Breast epithelium (tissue), 4 donors: ENCODE measurements around the gene KCNC1. TPM values are rescaled to one million over a fixed set of nuclear protein-coding genes. Genes with fewer than 3 reads are reported as not detected.

ENCODE experiments used
- DNase-seq, 2 donors: peaks; one replicate each; pipeline ENCODE4 v3.0.0-alpha.2; 2019; ENCODE audit warnings: low spot score in 2 of 2
- H3K27ac ChIP-seq, 2 donors: fragments of 200-600 bp; sonication (generic) in 1 of 2; one replicate each; pipeline ENCODE4 v1.5.1; 2016 to 2019; ENCODE audit warnings: mild to moderate bottlenecking in 1 of 2
- H3K27me3 ChIP-seq, 2 donors: fragments of 200-600 bp; sonication (generic) in 1 of 2; one replicate each; pipeline versions ENCODE4 v1.5.1 to v1.6.0; 2017 to 2019; ENCODE audit warnings: control low read depth in 1 of 2, mild to moderate bottlenecking in 1 of 2
- H3K36me3 ChIP-seq: fragments of 200-600 bp; one replicate; pipeline ENCODE4 v1.5.1; 2019
- H3K4me1 ChIP-seq, 2 donors: fragments of 200-600 bp; sonication (generic); one replicate each; pipeline ENCODE4 v1.5.1; 2016 to 2019; ENCODE audit warnings: control low read depth in 1 of 2
- H3K4me3 ChIP-seq, 3 donors: fragments of 200-600 bp; sonication (generic); 1 replicate in 2 of 3; 2 replicates in 1 of 3; pipeline ENCODE4 v1.5.1; 2016 to 2019; ENCODE audit warnings: mild to moderate bottlenecking in 3 of 3, moderate library complexity in 2 of 3
- H3K9me3 ChIP-seq, 2 donors: fragments of 200-600 bp; sonication (generic) in 1 of 2; one replicate each; pipeline ENCODE4 v1.5.1; 2016 to 2019; ENCODE audit warnings: control low read depth in 1 of 2
- POLR2A ChIP-seq: fragments of 450-650 bp; IDR thresholded peaks from one replicate; pipeline ENCODE4 v1.6.1; 2016; ENCODE audit warnings: antibody characterized with exemption, mild to moderate bottlenecking, moderate library complexity
- POLR2AphosphoS5 ChIP-seq, 3 donors: sonication (generic); formaldehyde crosslinking; IDR thresholded peaks; one replicate each; pipeline ENCODE4 v1.6.1; 2017; ENCODE audit warnings: antibody characterized with exemption in 3 of 3
- intact Hi-C: fragments of 100-400 bp; cut with DNase I; formaldehyde crosslinking; loops from one replicate; pipeline ENCODE4 v1.15.1; 2023; ENCODE audit warnings: low total_unique reads
- total RNA-seq, 3 donors: library from RNA; depleted of rRNA; stranded (reverse); fragments of >200 nt; gene quantifications; one replicate each; pipeline ENCODE4 v1.1.0, GENCODE V29; 2016
- TF ChIP-seq, protein P1 (sequence below), 3 donors: fragments of 450-650 bp; IDR thresholded peaks; one replicate each; pipeline ENCODE4 v1.5.1; 2016 to 2017; ENCODE audit warnings: antibody characterized with exemption in 3 of 3, mild to moderate bottlenecking in 3 of 3, moderate library complexity in 3 of 3

Gene KCNC1
- total RNA-seq, 3 donors from 2014 or later = 0.15 TPM; not detected in 2

GRCh38 chr11:17810746-17811145 is 76.2 kb downstream of the KCNC1 start:
- intact Hi-C loops = no loop called here
- Histone ChIP-seq H3K9me3 (no peaks in the 10 kb centered on the region), H3K27me3 (no peaks in the 10 kb centered on the region), H3K4me3 (no peak overlapping the region), H3K4me1 (peaks cover 0 to 29% of the 10 kb centered on the region in 2 donors), H3K36me3 (no peaks in the 10 kb centered on the region), H3K27ac (no peak overlapping the region)
- TF ChIP-seq, protein P1, sequence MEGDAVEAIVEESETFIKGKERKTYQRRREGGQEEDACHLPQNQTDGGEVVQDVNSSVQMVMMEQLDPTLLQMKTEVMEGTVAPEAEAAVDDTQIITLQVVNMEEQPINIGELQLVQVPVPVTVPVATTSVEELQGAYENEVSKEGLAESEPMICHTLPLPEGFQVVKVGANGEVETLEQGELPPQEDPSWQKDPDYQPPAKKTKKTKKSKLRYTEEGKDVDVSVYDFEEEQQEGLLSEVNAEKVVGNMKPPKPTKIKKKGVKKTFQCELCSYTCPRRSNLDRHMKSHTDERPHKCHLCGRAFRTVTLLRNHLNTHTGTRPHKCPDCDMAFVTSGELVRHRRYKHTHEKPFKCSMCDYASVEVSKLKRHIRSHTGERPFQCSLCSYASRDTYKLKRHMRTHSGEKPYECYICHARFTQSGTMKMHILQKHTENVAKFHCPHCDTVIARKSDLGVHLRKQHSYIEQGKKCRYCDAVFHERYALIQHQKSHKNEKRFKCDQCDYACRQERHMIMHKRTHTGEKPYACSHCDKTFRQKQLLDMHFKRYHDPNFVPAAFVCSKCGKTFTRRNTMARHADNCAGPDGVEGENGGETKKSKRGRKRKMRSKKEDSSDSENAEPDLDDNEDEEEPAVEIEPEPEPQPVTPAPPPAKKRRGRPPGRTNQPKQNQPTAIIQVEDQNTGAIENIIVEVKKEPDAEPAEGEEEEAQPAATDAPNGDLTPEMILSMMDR (IDR thresholded peaks at IDR 0.05) = no peak
- no peak for TF ChIP-seq POLR2A
- no peak for TF ChIP-seq POLR2AphosphoS5 (IDR thresholded peaks at IDR 0.05)
- DNase-seq = no peak

DNA sequence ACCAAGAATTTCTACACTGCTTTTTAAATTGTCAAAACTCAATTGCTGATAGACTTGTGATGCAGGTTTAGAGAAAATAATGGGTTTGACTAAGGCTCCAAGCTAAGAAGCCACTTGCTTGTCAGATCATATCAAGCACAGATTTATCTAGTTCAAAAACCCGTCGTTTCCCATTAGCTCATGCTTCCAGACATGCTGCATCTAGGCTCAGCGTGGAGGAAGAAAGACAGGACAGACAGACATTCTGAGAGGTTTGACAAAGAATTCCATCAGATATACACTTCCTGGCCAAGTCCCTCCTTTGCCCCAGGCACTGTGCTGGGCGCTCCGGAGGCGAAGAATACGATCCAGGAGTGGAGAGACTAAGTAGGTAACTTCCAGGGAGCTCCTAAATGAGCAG is 76.8 kb downstream of the KCNC1 start:
- Histone ChIP-seq H3K4me3 (no peak overlapping the region), H3K27ac (peak overlapping the region in 1 of 2 donors; percentile 2), H3K4me1 (peaks cover 0 to 29% of the 10 kb centered on the region in 2 donors), H3K36me3 (no peaks in the 10 kb centered on the region), H3K9me3 (no peaks in the 10 kb centered on the region), H3K27me3 (no peaks in the 10 kb centered on the region)
- intact Hi-C loops = no loop called here
- TF ChIP-seq POLR2AphosphoS5 (IDR thresholded peaks at IDR 0.05) (no peak), POLR2A (no peak)
- TF ChIP-seq, protein P1 (IDR thresholded peaks at IDR 0.05) = no peak
- DNase-seq = no peak

DNA sequence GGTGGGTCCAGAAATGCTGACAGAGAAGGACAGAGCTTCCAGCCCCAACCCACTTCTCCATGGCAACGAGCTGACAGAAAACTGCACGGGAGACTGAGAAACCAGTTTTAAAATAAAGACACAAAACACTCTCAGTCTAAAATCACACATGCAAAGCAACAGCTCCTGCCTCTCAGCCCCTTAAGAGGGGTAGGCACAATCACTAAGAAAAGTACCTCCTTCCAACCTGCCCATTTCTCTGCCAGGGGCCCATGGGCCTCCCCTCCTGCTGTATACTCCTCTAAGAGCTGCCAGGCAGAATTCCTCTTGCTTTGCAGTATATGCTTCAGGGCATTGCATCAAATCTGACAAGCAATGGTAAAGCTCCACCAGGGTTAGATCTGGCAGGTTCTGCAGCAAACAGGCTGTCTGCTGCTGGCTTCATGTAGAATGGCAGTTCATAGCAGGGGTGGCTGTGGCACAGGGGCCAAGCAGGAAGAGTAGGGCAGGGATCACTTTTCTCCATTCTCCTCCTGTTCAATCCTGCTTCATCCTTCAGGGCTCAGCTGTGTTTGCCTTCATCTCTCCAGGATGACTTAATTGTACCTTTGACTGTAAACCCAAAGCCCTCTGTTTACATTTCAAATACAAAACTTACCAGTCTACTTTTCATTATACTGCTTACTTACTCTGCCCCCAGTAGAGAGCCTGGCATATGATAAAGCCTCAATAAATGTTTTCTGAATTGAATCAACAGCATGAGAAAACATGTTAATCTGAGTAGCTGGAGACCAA is 77.7 kb downstream of the KCNC1 start:
- Histone ChIP-seq H3K4me3 (no peak overlapping the region), H3K36me3 (no peaks in the 10 kb centered on the region), H3K27ac (peak overlapping the region; percentile 71 to 74), H3K4me1 (peaks cover 0 to 29% of the 10 kb centered on the region in 2 donors), H3K9me3 (no peaks in the 10 kb centered on the region), H3K27me3 (no peaks in the 10 kb centered on the region)
- DNase-seq = no peak
- TF ChIP-seq POLR2AphosphoS5 (IDR thresholded peaks at IDR 0.05) (no peak), POLR2A (no peak)
- TF ChIP-seq, protein P1 (IDR thresholded peaks at IDR 0.05) = no peak
- intact Hi-C loops = no loop called here

DNA sequence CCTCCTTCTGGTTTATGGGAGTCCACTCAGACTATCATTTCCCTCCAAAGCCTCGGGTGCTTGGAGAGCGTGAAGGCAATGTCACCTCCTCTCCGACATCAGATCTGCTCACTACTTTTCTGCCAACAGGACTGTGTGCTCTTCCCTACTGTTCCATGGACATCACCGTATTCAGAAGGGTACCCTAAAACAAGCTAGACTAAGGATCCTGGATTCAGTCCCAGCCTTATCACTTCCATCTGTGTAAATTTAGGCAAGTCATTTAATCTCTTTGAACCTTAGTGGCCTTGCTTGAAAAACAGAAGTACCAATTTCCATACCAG is 78.2 kb downstream of the KCNC1 start:
- H3K36me3 ChIP-seq = no peaks in the 10 kb centered on the region
- intact Hi-C loops = no loop called here
- H3K4me1 ChIP-seq = peaks cover 0 to 29% of the 10 kb centered on the region in 2 donors
- no peak for DNase-seq
- H3K9me3 ChIP-seq = no peaks in the 10 kb centered on the region
- no peak overlapping the region for H3K4me3 ChIP-seq
- no peaks in the 10 kb centered on the region for H3K27me3 ChIP-seq
- peak overlapping the region; percentile 71 to 74 for H3K27ac ChIP-seq
- TF ChIP-seq POLR2AphosphoS5 (IDR thresholded peaks at IDR 0.05) = no peak
- TF ChIP-seq, protein P1 (IDR thresholded peaks at IDR 0.05) = no peak
- TF ChIP-seq POLR2A = no peak

GRCh38 chr11:17813391-17814059 is 78.9 kb downstream of the KCNC1 start:
- no peak for DNase-seq
- no peaks in the 10 kb centered on the region for H3K36me3 ChIP-seq
- peak overlapping the region; percentile 71 to 74 for H3K27ac ChIP-seq
- H3K4me3 ChIP-seq = no peak overlapping the region
- peaks cover 0 to 29% of the 10 kb centered on the region in 2 donors for H3K4me1 ChIP-seq
- no peaks in the 10 kb centered on the region for H3K27me3 ChIP-seq
- no peaks in the 10 kb centered on the region for H3K9me3 ChIP-seq
- intact Hi-C loops = no loop called here
- no peak for TF ChIP-seq POLR2AphosphoS5 (IDR thresholded peaks at IDR 0.05)
- TF ChIP-seq, protein P1 (IDR thresholded peaks at IDR 0.05) = no peak
- TF ChIP-seq POLR2A = no peak
